Erythroblast (primary cell): ENCODE measurements around the gene FAM186B.
A peak's percentile ranks its signal among the peaks of the same experiment; 100 is the strongest.

Experiments used
- DNase-seq, 2 experiments: peaks; one replicate each; lab custom pipeline; 2025; lab: John Stamatoyannopoulos, UW
- GATA1 ChIP-seq: IDR thresholded peaks from 2 replicates; pipeline ENCODE4 v1.6.1; 2011; ENCODE audit warnings: low read depth, mild to moderate bottlenecking, control low read depth, low read length, moderate library complexity
- POLR2A ChIP-seq: IDR thresholded peaks from 2 replicates; pipeline ENCODE4 v1.6.1; 2011; ENCODE audit warnings: mild to moderate bottlenecking, low read length

Gene FAM186B

GRCh38 chr12:49643961-49644619, 38.7 kb upstream of the FAM186B start:
- TF ChIP-seq POLR2A (no peak), GATA1 (no peak)
- DNase-seq = no peak

GRCh38 chr12:49643135-49643534, 37.7 kb upstream of the FAM186B start:
- TF ChIP-seq POLR2A (no peak), GATA1 (no peak)

GRCh38 chr12:49642370-49642802, 36.9 kb upstream of the FAM186B start:
- TF ChIP-seq POLR2A (no peak), GATA1 (no peak)
- DNase-seq = no peak

More at GRCh38 chr12:49643135-49643534, 37.7 kb upstream of the FAM186B start:
- no peak for DNase-seq

GRCh38 chr12:49641748-49642369, 36.4 kb upstream of the FAM186B start:
- TF ChIP-seq GATA1 (no peak), POLR2A (no peak)

GRCh38 chr12:49636979-49637755, 31.7 kb upstream of the FAM186B start:
- TF ChIP-seq GATA1 (no peak), POLR2A (no peak)
- DNase-seq = peak; percentile 73 to 77

More at GRCh38 chr12:49641748-49642369, 36.4 kb upstream of the FAM186B start:
- no peak for DNase-seq

GRCh38 chr12:49636574-49636973, 31.1 kb upstream of the FAM186B start:
- no peak for TF ChIP-seq GATA1
- no peak for DNase-seq

- TF ChIP-seq GATA1 = no peak
- no peak for TF ChIP-seq POLR2A
- no peak for DNase-seq
These were observed 30.2 kb upstream of the FAM186B start for GRCh38 chr12:49635656-49636055.

- TF ChIP-seq GATA1 (no peak), POLR2A (no peak)
- DNase-seq = no peak
These were observed 29.6 kb upstream of the FAM186B start for GRCh38 chr12:49635036-49635435.

GRCh38 chr12:49633703-49634345, 28.4 kb upstream of the FAM186B start:
- TF ChIP-seq POLR2A = no peak
- TF ChIP-seq GATA1 = no peak
- DNase-seq = no peak

- DNase-seq = no peak
- no peak for TF ChIP-seq POLR2A
- no peak for TF ChIP-seq GATA1
These were observed 27.7 kb upstream of the FAM186B start for GRCh38 chr12:49632986-49633702.

GRCh38 chr12:49632401-49632800, 27.0 kb upstream of the FAM186B start:
- no peak for DNase-seq
- no peak for TF ChIP-seq GATA1
- no peak for TF ChIP-seq POLR2A

- TF ChIP-seq POLR2A (no peak), GATA1 (no peak)
- peak in 1 of 2 experiments; percentile 15 for DNase-seq
These were observed 26.0 kb upstream of the FAM186B start for GRCh38 chr12:49631336-49631907.
